ENCODE results near the gene AP3S2.
"Not testable (repeated sequence)": the region's sequence is repeated elsewhere in the genome, so short reads cannot be mapped to it uniquely, and the experiment has no call there.

The AP3S2 gene

GRCh38 chr15:89903015-89903857, 9.4 kb upstream of the AP3S2 start:
- DNase-seq = no peak

GRCh38 chr15:89900849-89901248, 7.1 kb upstream of the AP3S2 start:
- no peak for DNase-seq

GRCh38 chr15:89899951-89900567, 6.3 kb upstream of the AP3S2 start:
- no peak for DNase-seq

GRCh38 chr15:89899295-89899945, 5.6 kb upstream of the AP3S2 start:
- no peak for DNase-seq

- DNase-seq = no peak
Measured at GRCh38 chr15:89898614-89899294, 5.0 kb upstream of the AP3S2 start.

DNA sequence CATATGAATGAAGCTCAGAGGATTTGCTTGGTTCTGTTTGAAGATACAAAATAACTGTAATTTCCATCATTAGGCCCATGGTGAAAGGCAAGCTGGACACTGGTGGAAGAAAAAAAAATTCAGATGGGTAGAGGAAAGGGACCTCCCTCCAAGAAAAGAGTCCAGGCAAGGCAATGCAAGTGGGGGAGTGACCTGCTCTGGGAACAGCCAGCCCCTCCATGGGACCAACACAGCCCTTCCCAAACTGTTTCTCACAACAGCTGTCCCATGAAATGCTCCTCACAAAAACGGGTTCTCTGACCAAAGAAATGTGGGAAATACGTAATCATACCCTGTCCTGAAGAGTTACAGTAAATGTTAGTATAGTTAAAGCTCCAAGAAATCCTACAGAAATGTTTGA, 4.4 kb upstream of the AP3S2 start:
- DNase-seq = no peak

DNA sequence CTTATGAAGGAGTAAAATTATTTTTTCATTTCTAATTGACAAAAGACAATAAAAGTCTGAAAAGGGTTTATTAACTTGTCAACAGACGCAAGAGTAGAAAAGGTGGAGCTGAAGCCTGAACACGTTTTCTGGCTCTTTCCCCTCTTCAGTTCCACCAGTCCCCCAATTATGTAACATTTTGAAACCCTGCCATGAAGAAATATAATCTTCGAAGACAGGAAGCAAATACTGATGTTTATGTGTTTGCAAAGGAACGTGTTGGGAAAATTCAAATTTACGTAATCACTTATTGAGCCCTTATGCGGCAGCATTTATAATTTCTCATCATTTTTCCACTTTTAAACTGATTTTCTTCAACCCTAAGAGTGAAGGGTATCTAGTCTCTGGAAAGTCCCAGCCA, 767 bp downstream of the AP3S2 start:
- DNase-seq = no peak

DNA sequence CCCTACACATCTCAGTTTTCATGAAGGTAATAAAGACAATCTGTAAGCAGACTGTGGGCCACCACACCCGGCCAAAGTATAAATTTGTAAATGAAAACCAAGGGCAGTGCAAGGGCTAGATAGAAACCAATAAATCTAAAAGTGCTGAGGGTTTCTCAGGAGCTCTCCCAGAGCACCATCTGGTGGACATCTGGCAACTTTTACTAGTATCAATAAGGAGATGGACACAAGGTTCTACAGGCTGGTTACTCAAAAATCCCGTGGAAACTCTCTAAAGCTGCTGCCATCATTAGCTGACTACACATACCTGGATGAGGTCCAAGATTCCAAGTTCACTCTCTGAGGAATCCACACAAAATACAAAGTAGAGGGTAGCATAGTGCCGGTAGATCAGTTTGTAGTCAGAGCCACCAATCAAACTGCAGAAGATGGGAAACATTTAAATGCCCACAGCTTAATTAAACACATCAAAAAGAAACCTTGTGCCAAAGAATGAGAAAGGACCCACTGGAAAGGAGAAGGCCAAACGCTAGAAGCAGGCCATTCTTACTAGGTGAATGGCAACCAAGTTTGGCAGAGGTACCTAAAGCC, 5.5 kb downstream of the AP3S2 start:
- DNase-seq = no peak

DNA sequence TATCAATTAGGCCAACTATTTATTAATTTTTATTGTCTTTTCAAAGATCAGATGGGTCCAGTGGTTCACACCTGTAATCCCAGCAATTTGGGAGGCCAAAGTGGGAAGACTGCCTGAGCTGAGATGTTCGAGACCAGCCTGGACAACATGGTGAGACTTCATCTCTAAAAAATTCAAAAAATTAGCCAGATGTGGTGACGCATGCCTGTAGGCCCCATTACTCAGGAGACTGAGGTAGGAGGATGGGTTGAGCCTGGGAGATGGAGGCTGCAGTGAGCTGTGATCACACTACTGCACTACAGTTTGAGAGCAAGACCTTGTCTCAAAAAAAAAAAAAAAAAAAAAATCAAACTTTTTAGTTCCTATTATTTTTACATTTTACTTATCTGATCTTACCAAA, 8.2 kb downstream of the AP3S2 start:
- no peak for DNase-seq

DNA sequence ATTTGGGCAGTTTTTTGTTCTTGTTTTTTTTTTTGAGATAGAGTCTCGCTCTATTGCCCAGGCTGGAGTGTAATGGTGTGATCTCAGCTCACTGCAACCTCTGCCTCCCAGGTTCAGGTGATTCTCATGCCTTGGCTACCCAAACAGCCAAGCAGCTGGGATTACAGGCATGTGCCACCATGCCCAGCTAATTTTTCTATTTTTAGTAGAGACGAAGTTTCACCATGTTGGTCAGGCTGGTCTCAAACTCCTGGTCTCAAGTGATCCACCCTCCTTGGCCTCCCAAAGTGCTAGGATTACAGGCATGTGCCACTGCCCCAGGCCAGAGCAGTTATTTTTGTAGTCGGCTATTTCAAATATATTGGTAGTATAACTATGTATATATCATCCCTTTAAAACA, 8.6 kb downstream of the AP3S2 start:
- DNase-seq = not testable (repeated sequence)

GRCh38 chr15:89883518-89883917, 10.3 kb downstream of the AP3S2 start:
- DNase-seq = no peak

DNA sequence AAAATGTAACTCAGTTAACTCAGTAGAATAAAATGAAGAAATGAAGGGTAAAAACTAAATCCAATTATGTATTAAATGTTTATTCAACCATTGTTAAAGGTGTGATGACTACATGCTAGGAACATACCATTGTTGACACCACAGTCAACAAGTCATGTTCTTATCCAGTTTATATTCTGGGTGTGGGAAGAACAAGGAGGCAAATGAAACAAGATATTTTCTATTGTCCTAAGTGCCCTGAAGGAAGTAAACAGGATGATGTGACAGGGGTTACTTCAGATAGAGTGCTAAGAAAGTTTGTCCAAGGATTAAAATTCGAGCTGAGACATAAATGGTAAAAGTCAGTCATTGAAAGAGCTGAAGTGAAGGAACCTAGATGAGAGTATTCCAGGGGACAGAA, 13.1 kb downstream of the AP3S2 start:
- no peak for DNase-seq

- DNase-seq = no peak
Measured at GRCh38 chr15:89878323-89878722, 15.5 kb downstream of the AP3S2 start.

GRCh38 chr15:89877083-89877425, 16.7 kb downstream of the AP3S2 start:
- no peak for DNase-seq

- DNase-seq = no peak
Measured at GRCh38 chr15:89876396-89877082, 17.3 kb downstream of the AP3S2 start.

DNA sequence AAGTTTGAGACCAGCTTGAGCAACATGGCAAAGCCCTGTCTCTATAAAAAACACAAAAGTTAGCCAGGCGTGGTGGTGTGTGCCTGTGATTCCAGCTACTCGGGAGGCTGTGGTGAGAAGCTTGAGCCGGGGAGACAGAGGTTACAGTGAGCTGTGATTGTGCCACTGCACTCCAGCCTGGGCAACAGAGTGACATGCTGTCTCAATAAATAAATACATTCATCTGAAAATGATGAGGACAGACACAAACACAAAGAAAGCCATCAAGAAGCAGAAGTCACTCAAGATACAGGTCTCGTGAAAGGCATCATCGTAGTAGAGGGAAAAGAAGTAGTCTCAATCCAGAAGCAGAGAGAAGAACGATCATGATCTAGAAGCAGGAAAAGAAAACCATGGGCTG, 18.1 kb downstream of the AP3S2 start:
- no peak for DNase-seq

DNA sequence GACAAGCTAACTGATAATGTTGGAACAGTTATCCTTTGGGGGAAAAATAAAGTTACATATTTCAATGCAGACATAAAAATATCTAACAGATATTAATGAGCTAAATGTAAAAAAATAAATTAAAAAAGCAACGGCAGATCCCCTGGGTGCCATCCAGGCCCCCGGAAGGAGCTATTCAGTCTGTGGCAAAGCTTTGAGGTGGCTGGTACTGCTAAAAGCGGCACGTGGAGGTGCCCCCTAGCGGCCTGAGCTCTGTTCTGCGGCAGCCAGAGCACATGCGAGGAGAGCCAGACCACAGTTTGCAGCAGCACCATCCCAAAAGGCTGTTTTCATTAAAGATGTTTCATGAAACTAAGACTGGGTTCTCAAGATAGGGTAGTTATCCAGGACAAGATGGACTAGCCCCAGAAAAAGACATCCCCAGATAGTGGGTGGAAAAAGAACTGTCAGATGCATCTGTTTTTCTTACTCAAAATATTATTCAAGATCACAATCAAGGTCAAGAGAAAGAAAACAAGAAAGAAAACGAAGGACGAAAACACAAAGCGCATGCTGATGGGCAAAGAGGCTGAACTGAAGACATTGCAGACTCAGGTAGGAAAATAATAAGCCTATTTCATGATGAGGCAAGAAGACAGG, 18.7 kb downstream of the AP3S2 start:
- no peak for DNase-seq

DNA sequence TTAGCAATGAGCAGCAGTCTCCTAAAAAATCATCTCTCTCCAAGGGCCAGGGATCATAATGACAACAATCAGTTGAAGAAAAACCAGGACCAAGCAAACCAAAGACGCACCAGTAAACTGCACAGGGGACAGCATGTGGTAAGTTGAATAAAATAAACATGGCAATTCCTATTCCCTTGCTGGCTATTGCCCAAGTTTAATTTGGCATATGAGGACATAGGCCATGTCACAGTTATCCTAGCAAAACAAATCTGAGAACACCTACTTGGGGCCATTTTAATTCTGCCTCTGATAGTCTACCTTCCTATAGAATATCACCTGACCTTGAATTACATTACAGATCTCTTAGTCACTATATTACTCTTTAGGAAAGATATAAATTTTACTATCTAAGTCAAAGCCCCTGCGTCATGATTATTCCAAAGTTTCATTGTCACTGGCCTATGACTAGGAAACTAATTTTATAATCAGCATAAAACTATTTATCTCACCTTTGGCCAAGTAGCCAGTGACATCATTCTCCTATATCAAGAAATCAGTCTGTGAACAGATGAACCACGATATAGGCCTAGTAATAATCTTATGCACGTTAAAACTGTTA, 23.0 kb downstream of the AP3S2 start:
- no peak for DNase-seq

DNA sequence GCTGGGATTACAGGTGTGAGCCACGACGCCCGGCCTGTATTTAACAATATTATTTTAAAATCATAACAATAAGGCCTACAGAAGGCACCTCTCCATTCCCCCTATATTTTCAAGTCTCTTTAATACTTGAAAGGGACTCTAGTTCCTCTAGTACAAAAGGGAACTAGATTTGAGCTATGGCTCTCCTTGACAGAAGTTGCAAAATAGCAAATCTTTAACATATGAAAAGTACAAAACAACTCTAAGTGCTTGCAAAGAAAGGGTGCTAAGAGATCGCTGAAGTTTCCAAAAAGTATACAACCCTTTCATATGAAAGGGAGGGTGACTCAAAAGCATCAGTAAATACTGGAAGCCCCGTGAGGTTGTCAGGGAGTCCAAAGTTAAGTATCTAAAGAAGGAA, 23.8 kb downstream of the AP3S2 start:
- no peak for DNase-seq

- DNase-seq = not testable (repeated sequence)
Measured at GRCh38 chr15:89869490-89869889, 24.3 kb downstream of the AP3S2 start.

DNA sequence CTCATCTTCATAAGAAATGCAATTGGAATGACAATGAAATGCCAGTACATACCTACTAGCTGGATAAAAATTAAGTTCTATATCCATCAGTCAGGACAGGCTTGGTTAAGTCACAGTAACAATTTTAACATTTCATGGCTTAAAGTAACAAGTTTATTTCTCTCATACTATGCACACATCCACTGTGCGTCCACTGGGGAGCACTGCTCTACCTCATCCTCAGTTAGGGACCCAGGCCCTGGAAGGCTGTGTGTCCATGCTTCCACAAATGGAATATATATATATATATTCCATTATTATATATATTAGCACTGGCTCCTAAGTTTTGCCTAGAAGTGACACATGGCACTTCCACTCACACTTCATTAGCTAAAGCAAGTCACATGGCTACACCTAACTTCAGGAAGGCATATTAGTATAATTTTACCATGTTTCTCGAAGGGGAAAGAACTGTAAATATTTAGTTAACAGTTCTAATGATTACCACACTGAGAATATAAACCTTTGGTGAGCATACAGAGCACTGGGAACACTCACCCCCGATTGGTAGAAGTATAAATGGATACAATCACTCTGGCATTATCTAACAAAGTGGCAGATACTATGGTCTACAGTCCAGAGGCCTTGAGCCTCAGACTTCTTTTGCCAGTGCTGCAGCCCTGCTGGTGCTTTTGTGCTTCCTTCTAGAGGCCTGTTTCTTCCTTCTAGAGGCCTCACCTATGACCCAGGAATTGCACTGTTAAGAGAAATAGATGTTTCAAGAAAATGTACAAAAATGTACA, 28.6 kb downstream of the AP3S2 start:
- no peak for DNase-seq

All from SIG-M5 (cell line).